ENCODE results near the gene PFAS. TPM values are rescaled to one million over a fixed set of nuclear protein-coding genes. Genes with fewer than 3 reads are reported as not detected.
A peak's percentile ranks its signal among the peaks of the same experiment; 100 is the strongest.

PFAS gene
- total RNA-seq, 4 donors from 2014 or later: 2.6 to 8.4 (median 6.5) TPM

DNA sequence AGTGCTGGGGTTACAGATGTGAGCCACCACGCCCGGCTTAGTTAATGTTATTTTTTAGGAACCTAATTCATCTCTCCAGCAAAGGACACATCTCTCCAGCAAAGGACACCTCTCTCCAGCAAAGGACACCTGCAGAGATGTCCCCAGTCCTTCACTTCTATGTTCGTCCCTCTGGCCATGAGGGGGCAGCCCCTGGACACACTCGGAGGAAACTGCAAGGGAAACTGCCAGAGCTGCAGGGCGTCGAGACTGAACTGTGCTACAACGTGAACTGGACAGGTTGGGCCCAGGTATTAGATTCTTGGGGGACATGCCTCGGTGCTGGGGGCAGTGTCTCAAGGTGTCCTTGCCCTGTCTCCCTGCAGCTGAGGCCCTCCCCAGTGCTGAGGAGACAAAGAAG, 4.7 kb downstream of the PFAS start:
- Histone ChIP-seq H3K4me1 (peaks cover 7 to 8% of the 10 kb centered on the region in 2 donors), H3K27ac (no peak overlapping the region), H3K27me3 (no peaks in the 10 kb centered on the region), H3K9me3 (no peaks in the 10 kb centered on the region), H3K36me3 (peaks cover 0 to 31% of the 10 kb centered on the region in 2 donors), H3K4me3 (no peak overlapping the region)
- no peak for TF ChIP-seq POLR2A (IDR thresholded peaks at IDR 0.05)
- TF ChIP-seq, protein P1, sequence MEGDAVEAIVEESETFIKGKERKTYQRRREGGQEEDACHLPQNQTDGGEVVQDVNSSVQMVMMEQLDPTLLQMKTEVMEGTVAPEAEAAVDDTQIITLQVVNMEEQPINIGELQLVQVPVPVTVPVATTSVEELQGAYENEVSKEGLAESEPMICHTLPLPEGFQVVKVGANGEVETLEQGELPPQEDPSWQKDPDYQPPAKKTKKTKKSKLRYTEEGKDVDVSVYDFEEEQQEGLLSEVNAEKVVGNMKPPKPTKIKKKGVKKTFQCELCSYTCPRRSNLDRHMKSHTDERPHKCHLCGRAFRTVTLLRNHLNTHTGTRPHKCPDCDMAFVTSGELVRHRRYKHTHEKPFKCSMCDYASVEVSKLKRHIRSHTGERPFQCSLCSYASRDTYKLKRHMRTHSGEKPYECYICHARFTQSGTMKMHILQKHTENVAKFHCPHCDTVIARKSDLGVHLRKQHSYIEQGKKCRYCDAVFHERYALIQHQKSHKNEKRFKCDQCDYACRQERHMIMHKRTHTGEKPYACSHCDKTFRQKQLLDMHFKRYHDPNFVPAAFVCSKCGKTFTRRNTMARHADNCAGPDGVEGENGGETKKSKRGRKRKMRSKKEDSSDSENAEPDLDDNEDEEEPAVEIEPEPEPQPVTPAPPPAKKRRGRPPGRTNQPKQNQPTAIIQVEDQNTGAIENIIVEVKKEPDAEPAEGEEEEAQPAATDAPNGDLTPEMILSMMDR (IDR thresholded peaks at IDR 0.05 in 4 of 5, conservative IDR thresholded peaks at IDR 0.05 in 1 of 5): peak in 1 of 5 experiments; percentile 15
- in situ Hi-C loops (cut with MboI; ENCODE audit: low sequenced_read_pairs in 4 of 4) (no loop called here), intact Hi-C loops (cut with DNase I; ENCODE audit: low total_unique reads) (no loop called here)
- DNase-seq: no peak
- ATAC-seq: no peak

DNA sequence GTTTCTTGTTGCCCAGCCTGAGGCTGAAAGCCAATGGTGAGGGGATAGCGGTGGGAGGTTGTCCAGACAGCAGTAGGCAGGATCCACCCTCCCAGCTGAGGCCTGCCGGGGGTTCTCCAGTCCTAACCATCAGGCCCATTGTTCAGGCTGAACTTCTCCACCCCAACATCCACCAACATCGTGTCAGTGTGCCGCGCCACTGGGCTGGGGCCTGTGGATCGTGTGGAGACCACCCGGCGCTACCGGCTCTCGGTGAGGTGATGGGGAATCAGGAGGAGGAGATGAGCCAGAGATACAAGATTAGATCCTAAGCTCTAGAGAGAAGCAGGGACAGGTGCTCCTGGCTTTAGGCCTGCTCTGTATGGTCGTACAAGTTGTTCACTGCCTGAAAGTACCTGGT, 5.8 kb downstream of the PFAS start:
- Histone ChIP-seq H3K36me3 (peaks cover 0 to 39% of the 10 kb centered on the region in 2 donors), H3K9me3 (no peaks in the 10 kb centered on the region), H3K4me1 (peaks cover 2 to 3% of the 10 kb centered on the region in 2 donors), H3K27ac (no peak overlapping the region), H3K4me3 (no peak overlapping the region), H3K27me3 (no peaks in the 10 kb centered on the region)
- TF ChIP-seq POLR2A (IDR thresholded peaks at IDR 0.05): no peak
- TF ChIP-seq, protein P1 (IDR thresholded peaks at IDR 0.05 in 4 of 5, conservative IDR thresholded peaks at IDR 0.05 in 1 of 5): no peak
- in situ Hi-C loops (cut with MboI; ENCODE audit: low sequenced_read_pairs in 4 of 4) (no loop called here), intact Hi-C loops (cut with DNase I; ENCODE audit: low total_unique reads) (no loop called here)
- ATAC-seq (no peak), DNase-seq (no peak)

DNA sequence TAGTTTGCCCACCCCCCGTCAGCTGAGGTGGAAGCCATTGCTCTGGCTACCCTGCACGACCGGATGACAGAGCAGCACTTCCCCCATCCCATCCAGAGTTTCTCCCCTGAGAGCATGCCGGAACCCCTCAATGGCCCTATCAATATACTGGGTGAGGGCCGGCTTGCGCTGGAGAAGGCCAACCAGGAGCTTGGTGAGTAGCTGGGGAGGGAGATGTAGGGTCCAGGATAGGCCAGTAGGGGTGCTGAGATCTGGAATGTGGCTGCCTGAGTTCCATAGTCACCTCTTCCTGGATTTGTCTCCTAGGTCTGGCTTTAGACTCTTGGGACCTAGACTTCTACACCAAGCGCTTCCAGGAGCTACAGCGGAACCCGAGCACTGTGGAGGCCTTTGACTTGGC, 6.4 kb downstream of the PFAS start:
- H3K27me3 ChIP-seq: no peaks in the 10 kb centered on the region
- peaks cover 0 to 45% of the 10 kb centered on the region in 2 donors for H3K36me3 ChIP-seq
- ATAC-seq (no peak), DNase-seq (no peak)
- intact Hi-C loops (cut with DNase I; ENCODE audit: low total_unique reads): no loop called here
- H3K4me3 ChIP-seq: no peak overlapping the region
- no peak overlapping the region for H3K27ac ChIP-seq
- no peak for TF ChIP-seq POLR2A (IDR thresholded peaks at IDR 0.05)
- TF ChIP-seq, protein P1 (IDR thresholded peaks at IDR 0.05 in 4 of 5, conservative IDR thresholded peaks at IDR 0.05 in 1 of 5): no peak
- H3K4me1 ChIP-seq: no peaks in the 10 kb centered on the region
- no peaks in the 10 kb centered on the region for H3K9me3 ChIP-seq
- in situ Hi-C loops (cut with MboI; ENCODE audit: low sequenced_read_pairs in 4 of 4): no loop called here

DNA sequence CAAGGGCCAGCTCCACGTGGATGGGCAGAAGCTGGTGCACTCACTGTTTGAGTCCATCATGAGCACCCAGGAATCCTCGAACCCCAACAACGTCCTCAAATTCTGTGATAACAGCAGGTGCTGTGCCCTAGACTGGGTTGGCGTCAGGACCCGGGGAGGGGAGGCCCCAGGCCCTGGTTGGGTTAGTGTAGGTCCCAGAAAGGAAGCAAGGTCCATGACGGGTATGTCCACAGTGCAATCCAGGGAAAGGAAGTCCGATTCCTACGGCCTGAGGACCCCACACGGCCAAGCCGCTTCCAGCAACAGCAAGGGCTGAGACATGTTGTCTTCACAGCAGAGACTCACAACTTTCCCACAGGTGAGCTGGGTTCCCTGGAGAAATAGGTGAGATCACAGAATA, 7.2 kb downstream of the PFAS start:
- no peak for ATAC-seq
- Histone ChIP-seq H3K4me3 (no peak overlapping the region), H3K36me3 (peaks cover 0 to 53% of the 10 kb centered on the region in 2 donors), H3K4me1 (no peaks in the 10 kb centered on the region), H3K9me3 (no peaks in the 10 kb centered on the region), H3K27ac (no peak overlapping the region), H3K27me3 (no peaks in the 10 kb centered on the region)
- DNase-seq: no peak
- in situ Hi-C loops (cut with MboI; ENCODE audit: low sequenced_read_pairs in 4 of 4) (no loop called here), intact Hi-C loops (cut with DNase I; ENCODE audit: low total_unique reads) (no loop called here)
- TF ChIP-seq, protein P1 (IDR thresholded peaks at IDR 0.05 in 4 of 5, conservative IDR thresholded peaks at IDR 0.05 in 1 of 5): no peak
- no peak for TF ChIP-seq POLR2A (IDR thresholded peaks at IDR 0.05)

DNA sequence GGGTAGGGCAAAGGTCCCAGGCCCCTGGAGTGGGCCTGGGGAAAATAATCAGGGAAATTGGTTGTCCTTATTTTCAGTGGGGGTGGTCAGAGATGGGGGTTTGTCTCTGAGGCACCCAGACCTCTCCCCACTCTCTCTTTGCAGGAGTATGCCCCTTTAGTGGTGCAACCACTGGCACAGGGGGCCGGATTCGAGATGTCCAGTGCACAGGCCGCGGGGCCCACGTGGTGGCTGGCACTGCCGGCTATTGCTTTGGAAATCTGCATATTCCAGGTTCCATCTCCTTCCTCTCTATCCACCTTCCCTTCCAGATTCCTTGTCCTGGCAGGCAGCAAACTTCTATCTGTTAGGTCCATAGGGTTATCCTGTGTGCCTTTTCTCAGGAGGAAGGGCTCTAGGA, 7.6 kb downstream of the PFAS start:
- Histone ChIP-seq H3K27me3 (no peaks in the 10 kb centered on the region), H3K4me1 (no peaks in the 10 kb centered on the region), H3K4me3 (no peak overlapping the region), H3K9me3 (no peaks in the 10 kb centered on the region), H3K27ac (no peak overlapping the region), H3K36me3 (peaks cover 0 to 57% of the 10 kb centered on the region in 2 donors)
- DNase-seq (no peak), ATAC-seq (no peak)
- intact Hi-C loops (cut with DNase I; ENCODE audit: low total_unique reads): no loop called here
- TF ChIP-seq POLR2A (IDR thresholded peaks at IDR 0.05): no peak
- TF ChIP-seq, protein P1 (IDR thresholded peaks at IDR 0.05 in 4 of 5, conservative IDR thresholded peaks at IDR 0.05 in 1 of 5): no peak
- in situ Hi-C loops (cut with MboI; ENCODE audit: low sequenced_read_pairs in 4 of 4): no loop called here
